Pulmonary artery endothelial cell (primary cell): ENCODE data around the gene SH3YL1. TPM values are rescaled to one million over a fixed set of nuclear protein-coding genes. Genes with fewer than 3 reads are reported as not detected.

Experiments used
- DNase-seq: peaks from one replicate; pipeline ENCODE4 v3.0.0-alpha.2; 2011; ENCODE audit warnings: low read depth, low spot score
- total RNA-seq: library from RNA; depleted of rRNA; stranded (reverse); fragments of >200 nt; gene quantifications from 2 replicates; pipeline ENCODE4 v1.2.3, GENCODE V29; 2014

Gene SH3YL1
- total RNA-seq, 1 donor from 2014 or later = 20.8 TPM

DNA sequence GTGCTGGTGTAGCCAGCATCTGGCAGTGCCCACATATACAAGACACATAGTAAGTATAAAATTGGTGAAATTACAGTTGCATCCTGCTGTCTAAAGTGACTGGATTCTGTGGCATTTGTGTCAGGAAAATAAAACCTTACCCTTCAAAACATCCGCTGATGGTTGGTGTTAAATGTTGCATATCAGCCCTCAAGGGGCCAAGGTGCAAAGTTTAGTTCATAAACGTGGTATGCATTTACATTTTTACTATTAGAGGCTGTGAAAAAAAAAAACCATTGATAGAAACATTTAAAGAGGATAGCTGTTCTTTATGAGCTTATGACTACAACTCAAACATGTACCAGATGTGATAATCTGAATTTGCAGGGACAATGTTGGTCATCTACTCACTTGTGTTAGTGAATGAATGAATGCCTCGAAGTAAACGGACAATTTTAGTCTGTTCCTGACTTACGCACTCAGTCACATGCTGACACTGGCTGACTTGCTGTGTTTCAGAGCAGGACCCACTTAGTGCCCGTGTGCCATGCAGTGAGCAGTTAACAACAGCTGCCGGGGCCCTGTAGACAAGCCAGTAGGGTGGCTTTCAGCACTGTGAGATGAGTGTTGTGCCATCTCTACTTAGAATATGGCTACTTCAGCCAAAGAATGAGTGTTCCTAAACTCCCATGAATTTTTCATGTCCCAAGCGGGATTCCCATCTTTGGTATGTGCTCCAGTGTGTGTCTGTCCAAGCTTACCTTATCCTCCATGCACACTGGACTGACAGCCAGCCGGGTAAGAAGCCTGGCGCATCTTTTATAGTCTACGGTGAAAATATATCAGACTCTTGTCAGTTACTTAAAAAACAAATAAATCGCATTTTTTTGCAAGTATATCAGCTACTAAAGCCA lies 18.8 kb upstream of the SH3YL1 start:
- DNase-seq = no peak

- no peak for DNase-seq
These were observed 17.5 kb upstream of the SH3YL1 start for GRCh38 chr2:281381-281780.

- DNase-seq = no peak
These were observed 16.8 kb upstream of the SH3YL1 start for GRCh38 chr2:280650-281110.

DNA sequence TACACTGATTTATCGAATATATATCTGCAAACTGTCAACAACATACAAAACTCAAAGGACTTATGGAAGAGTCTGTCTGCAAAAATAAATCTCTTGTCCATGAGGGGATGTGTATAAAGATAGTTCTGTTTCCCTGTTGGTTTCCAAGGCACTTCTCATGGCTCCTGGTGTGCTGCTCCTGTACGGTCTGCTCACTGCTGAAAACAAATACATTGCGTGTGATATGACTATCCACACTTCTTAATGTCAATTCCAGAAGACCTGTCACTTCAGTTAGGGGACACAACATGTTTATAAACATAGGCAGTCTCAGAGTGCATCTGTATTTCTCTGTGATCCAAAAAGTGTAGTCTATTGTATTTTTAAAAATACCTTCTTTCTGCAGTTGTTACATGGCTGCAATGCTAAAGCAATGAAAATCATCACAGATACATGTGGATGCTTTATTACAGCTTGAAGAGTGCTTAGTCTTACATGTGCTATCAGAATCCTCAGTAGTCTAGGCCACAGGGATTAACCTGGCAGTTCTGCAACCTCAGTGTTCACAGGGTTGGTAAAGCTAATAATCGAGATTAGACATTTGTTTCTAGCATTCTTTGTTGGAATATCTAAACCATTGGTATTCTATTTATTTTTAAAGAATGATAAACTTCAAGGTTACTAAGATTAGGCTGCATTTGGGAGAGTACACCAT lies 16.3 kb upstream of the SH3YL1 start:
- DNase-seq = no peak

DNA sequence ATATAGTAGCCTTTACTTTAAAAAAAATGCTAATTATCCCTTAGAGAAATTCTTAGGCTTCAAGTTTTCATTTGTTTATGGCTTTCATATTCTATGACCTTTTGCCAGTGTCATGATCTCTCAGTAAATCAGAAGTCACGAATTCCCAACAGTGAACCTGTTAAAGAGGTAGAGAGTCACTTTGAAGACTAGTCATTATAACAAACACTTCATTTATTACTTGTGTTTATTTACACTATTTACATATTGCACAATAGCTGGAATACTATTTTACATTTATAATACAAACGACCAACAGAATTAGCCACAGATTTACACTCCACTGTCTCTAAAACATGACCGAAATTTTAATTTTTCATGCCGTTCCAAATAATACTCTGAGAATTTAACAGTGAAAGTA lies 15.5 kb upstream of the SH3YL1 start:
- DNase-seq = no peak

GRCh38 chr2:278927-279320 lies 15.1 kb upstream of the SH3YL1 start:
- no peak for DNase-seq

DNA sequence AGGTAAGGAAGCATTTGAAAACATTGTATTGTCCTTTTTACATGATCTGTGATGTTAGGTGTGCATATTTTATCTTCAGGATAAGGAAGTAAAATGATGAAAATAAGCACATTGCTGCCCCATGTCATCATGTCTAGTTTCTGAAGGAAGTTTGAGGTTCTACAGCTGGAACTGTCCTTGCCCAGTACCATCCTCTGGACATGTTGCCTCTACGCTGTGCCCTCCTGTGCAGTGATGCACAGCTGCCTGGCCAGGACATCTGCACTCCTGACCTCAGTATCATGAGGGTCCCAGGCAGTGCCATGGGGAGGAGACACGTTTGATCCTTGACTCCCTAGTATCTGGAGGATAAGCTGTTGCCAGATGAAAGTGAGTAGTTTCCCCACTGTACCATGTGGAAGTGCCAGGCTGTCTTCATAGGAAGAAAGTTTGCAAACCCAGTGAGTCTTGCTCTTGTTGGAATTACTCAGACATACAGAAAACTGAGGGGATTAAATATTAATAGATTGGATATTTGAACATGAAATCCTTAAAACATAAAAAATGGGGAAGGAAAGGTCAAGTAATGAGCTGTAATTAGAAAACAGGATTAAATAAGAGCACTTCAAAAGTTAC lies 14.6 kb upstream of the SH3YL1 start:
- DNase-seq = no peak

GRCh38 chr2:275466-275865 lies 11.6 kb upstream of the SH3YL1 start:
- no peak for DNase-seq

DNA sequence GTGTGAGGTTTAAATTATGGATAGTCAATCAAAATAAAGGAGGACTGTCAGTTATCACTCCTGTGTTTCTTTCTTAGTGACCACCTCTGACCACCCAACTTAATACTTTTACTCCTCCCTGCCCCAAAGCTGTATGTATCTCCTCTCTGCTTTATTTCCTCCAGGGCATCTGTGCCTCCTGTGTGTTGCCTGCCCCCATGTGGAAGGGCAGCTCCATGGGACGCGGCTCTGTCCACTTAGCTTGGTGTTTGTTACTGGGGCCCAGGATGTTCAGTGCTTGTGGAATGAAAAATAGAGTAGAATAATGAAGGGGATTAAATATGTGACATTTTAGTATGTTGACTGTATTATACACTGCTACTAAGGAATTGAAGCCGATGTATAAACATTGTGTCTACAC lies 10.7 kb upstream of the SH3YL1 start:
- DNase-seq = no peak

- DNase-seq = no peak
These were observed 9.5 kb upstream of the SH3YL1 start for GRCh38 chr2:273333-273732.

- no peak for DNase-seq
These were observed 8.1 kb upstream of the SH3YL1 start for GRCh38 chr2:271917-272316.

DNA sequence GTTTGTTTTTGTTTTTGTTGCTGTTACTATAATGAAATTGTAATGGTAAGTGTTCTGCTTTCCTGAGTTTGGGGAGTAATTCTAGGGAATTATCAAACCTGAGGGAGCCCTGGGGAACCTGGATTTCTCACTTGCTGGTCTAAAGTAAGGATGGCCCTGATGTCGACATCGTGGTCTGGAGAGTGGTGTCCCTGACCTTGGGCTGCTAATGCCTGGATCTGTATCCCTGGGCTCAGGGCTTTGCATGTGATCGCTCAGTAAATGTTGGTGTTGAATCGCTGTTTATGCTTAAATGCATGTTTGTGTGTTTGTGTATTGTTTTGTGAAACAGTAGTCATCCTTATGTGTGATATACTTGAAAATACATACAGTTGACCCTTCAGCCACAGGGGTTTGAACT lies 7.0 kb upstream of the SH3YL1 start:
- no peak for DNase-seq

- no peak for DNase-seq
These were observed 5.7 kb upstream of the SH3YL1 start for GRCh38 chr2:269356-270030.

DNA sequence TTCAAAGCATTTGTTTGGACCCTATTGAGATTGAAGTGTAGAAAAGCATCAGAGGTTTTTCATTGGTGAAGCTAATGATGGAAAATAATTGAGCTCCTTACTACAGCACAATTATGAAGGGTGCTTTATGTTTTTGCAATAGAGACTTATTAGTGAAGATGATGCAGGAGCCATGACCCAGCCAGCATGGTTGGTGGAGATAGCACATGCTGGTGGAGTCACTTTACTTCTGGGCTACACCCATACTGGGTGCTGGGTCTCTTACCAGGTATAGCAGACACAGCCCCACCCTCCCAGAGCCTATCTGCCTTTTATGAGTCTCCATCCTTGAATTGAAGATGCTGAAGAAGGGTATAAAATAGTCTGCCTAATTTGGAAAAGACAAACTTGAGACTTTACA lies 4.5 kb upstream of the SH3YL1 start:
- DNase-seq = no peak

DNA sequence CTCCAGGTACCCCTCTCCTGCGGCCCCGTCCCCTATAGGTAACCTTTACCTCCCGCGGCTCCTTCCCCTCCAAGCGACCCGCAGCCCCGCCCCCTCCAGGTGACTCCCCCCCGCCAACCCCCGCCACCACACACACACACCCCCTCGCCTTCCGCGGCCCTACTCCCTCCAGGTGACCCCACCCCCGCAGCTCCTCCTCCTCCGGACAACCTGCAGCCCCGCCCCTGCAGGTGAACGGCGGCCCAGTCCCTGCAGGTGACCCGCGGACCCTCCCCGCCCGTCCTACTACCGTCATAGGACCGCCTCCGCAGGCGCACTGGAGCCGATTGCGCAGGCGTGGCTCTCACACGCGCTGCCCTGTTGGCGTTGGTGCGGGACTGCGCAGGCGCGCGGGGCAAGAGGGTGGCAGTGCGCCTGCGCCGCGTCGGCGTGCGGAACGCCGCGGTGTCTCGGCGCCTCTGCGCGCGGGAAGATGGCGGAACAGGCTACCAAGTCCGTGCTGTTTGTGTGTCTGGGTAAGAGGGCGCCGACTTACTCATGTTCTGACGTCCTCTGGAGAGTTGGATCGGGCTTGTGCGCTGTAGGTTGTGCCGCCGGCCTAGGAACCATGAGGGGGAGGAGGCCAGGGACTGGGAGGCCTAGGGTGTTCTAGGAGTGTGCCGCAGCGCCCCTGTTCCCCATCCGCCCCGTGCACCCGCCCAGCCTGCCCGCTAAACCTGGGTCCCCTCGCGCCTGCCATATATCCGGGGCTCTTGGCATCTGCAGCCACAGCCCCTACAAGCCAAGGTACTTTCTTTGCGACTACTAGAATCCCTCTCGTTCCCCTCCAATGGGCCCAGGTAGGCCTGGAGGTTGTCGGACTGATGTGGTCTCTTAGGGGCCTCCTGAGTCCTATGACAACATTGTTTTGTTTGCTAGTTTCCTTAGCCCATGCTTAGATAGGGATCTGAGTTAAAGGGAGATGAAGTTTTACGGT lies 949 bp upstream of the SH3YL1 start, which contains the start of gene ACP1:
Gene ACP1, plus strand, starts transcription at position 455 of the 976 bp plus-strand sequence. Its CDS starts 18 bp downstream, at position 473.
- peak; percentile 72 for DNase-seq

DNA sequence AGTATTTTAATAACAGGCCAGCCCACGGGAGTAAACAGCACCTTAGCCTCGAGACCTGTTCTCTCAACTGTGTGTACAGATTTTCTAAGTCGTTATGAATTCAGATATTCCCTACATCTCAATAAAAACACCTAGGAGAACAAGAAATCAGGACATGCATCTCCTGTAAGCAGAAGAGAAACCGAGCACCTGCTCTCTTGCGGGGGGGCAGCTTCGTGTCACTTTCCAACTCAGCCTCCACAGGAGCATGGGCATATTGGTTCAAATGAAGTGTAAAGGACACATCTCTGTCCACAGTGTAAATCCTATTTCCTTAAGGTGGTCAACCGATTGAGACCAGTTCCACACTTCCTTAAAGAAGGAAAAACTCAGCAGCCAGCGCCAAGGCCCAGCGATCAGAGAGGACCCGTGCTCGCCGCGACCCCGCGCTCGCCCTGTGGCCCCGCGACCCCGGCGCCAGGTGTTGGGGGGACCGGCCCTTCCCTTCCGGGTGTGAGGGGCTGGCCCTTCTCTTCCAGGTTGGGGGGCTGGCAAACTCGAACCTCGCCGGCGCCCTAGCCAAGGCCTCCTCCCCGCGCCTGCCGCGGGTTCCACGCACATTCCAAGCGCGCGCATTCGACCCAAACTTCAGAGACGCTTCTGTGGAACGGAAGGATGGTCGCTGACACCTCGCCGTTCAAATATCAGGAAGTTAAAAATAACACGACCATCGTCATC lies 652 bp downstream of the SH3YL1 start:
- no peak for DNase-seq

DNA sequence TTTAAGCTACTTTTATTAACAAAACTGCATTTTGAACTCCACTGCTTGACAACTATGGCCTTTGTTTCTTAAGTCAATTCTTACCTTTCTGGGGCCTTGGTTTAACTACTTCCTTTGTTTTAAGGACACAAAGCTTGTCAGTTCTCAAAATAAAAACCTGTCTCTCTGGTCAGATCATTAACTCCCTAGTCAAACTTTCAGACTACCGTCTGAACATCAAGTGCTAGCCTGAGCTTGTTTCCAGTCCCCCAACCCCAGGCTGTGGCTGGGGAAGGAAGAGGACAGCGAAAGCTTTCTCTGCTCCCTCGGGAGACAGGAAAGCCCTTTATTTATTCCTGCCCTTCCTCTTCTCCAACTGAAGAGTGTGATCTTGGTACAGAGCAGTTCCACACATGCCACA lies 1.7 kb downstream of the SH3YL1 start:
- DNase-seq = no peak

- no peak for DNase-seq
These were observed 3.2 kb downstream of the SH3YL1 start for GRCh38 chr2:260507-261161.

DNA sequence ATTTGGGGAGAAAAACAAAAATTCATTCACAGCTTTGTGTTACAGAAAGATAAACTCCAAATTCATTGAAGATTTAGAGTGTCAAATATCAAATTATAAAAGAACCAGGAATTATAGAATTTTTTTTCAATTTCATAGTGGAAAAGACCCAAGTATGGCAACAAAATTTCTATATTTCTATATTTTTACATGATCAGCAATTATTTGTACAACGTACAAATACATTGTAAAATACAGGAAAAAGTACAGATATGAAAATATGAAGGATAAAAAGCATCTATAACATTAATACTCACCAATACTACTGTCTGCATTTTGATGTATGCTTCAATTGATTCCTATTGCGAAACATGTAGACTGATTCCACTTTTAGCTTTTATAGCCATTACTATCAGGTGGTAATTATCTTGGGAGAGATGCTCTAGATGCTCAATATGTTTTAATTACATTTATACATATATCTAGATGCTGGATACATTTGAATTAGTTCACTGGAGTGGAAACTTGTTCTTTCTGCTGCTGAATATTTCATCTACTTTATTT lies 4.0 kb downstream of the SH3YL1 start:
- no peak for DNase-seq
